NCI-H460 (cell line): ENCODE data around the gene BNC1. TPM values are rescaled to one million over a fixed set of nuclear protein-coding genes. Genes with fewer than 3 reads are reported as not detected.

Experiments
- DNase-seq: peaks from one replicate; pipeline ENCODE4 v3.0.0-alpha.2; 2016; ENCODE audit warnings: low read depth; ENCODE audit errors: extremely low read depth
- total RNA-seq: library from RNA; depleted of rRNA; stranded (reverse); fragments of >200 nt; shearing (Covaris generic); gene quantifications from 2 replicates; pipeline ENCODE4 v1.2.3, GENCODE V29; 2014

The BNC1 gene
- total RNA-seq, 1 experiment from 2014 or later, result not detected

DNA sequence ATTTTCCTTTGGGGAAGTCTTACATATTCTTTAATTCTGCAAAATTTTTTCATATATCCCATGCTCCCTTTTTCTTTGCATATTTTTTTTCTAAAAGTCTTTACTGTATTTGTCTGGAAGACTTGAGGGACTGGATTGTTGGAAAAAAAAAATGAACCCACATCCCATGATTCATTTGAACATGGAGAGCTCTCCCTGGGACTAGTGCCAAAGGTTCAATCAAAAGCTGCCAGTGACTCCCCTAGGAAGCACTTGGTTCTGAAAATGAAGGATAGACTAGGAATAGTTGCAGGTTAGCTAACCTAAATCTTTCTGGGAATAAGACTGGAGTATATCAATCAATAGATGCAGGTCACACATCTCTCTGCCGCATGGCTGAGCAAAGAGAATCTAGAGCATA is 16.4 kb upstream of the BNC1 start:
- no peak for DNase-seq

DNA sequence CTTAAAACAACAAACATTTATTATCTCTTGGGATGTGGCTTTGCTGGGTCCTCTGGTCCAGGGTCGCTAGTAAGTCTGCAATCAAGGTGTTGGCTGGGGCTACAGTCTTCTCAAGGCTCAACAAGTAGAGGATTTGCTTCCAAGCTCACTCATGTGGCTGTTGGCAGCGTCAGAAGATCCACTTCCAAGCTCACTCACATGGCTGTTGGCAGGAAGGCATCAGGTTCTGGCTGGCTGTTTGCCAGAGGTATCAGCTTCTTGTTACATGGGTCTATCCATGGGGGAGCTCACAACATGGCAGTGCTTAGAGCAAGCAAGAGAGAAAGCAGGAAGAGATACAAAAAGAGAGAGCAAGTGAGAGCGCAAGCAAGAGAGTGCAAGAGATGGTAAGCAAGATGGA is 15.0 kb upstream of the BNC1 start:
- DNase-seq, result no peak

DNA sequence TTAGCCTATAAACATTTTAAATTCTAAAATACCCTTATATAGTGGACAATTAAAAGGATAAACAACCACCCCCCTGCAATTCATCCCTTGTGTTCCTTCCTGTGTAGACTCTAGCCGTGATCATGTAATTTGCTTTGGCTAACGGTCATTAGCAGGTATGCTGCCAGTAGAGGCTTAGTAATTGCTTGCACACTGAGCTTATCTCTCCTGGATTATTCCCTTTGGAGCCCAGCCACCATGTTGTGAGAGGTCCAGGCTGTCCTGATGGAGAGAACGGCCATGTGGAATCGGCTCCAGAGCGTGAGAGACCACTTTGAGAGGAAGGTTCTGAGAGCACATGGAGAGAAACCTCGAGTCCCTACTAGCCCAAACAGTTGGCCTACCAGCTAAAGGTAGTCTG is 11.0 kb upstream of the BNC1 start:
- DNase-seq, result no peak

DNA sequence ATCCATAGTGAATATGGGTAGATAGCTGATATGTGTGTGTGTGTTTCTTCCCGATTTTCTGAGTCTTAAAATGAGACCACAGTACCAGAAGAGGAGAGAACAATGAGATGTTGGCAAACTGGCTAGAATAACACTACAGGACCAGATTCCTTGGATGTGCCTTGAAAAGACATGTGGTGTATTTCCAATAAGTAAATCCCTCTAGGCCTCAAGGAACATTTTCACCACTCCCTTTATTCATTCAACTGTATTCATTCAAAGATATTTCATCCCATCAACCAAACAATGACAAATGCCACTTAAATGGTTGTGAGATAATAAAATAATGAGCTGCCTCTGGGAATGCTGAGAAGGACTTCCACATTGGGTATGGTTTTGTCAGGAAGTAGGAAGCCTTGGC is 8.7 kb upstream of the BNC1 start:
- DNase-seq, result no peak

DNA sequence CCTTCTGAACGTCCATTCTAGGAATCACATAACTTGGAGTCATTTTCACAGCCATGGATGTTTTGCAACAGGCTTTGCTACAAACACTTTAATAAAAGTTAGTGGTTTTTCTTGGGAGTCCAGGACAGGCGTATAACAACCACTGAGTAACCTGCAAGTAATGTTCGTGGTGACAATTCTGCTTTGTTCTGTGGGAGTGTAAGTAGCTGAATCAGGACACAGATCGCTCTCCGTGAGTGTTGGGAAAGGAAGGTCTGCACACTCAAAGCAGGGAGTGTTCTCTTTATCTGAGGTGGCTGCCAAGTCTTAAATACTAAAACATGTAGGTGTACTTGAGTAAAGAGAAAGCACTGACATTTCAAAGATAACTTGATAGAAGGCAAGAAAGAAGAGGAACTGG is 7.9 kb upstream of the BNC1 start:
- no peak for DNase-seq

DNA sequence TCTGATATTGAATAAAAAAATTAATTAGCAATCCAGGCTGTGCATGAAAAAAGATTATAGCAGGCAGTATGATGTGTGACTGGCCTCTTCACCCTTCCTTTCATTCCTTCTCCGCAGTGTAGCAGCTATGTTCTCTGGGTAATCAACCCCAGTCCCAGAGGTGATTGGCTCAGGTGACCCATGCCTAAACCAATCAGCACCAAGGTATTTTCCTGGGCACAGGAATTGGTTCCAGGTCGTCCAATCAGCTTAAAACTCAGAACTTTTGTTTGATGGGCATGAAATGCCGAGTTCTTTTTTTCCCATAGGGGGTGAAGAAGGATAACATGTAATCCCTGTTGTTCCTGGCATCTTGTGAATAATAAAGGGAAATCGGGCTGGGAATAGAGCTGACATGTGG is 5.8 kb upstream of the BNC1 start:
- DNase-seq, result no peak

DNA sequence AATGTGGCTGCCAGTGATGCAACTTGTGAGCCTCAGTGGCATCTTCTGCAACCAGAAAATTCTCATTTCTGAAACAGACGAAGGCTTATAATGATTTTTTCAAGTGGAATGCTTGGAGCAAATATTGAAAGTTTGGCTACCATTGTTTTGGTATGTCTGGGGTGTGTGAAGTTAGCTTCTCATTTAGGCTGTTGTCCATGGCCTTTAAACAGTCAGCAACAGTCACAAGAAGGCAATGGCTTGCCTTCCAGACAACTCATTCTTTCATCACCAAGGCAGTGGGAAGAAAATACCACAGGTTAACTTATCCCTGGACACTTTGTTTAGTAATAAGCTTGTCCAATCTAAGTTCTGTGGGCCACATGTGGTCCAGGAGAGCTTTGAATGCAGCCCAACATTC is 4.7 kb upstream of the BNC1 start:
- DNase-seq, result no peak

DNA sequence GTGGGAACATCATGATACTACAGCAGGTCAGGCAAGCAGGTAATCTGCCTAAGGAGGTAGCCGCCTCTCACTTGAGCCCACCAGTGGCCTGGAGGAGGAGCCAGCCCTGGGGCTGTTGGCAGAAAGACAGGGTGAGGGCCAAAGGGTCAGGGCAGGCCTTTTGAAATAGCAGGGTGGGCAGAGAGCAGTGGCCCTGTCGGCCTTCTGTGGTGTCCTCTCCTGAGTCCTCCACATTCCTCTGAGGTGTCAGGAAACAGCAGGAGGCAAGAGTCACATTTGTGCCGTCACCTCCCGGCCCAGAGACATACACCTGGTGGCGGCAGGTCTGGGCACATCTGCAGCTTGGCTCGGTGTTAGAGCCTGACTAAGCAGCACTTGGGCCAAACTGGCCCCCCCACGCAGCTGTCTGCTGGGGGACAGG is 3.9 kb upstream of the BNC1 start:
- no peak for DNase-seq

DNA sequence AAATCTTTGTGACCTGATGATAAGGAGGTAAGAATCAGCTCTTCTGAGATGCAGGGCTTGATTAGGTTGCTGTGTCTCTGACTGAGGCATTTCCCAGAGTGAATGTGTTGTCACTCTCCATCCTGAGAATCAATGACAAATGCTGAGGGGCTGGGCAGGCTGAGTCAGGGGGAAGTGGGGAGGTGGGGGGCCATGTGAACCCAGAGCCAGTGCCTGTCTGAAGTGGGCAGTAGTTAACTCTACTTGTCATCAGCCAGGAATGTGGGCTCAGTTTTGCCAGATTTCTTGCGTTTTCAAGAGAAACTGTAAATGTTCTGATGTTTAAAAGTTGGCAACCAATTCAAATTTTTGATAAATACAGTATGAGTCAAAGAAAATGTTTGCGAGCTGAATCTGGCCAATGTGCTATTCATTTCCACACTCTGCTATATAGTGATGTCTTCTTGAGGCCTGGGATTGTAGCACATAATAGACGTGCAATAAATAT is 3.1 kb upstream of the BNC1 start:
- peak; percentile 11 for DNase-seq

DNA sequence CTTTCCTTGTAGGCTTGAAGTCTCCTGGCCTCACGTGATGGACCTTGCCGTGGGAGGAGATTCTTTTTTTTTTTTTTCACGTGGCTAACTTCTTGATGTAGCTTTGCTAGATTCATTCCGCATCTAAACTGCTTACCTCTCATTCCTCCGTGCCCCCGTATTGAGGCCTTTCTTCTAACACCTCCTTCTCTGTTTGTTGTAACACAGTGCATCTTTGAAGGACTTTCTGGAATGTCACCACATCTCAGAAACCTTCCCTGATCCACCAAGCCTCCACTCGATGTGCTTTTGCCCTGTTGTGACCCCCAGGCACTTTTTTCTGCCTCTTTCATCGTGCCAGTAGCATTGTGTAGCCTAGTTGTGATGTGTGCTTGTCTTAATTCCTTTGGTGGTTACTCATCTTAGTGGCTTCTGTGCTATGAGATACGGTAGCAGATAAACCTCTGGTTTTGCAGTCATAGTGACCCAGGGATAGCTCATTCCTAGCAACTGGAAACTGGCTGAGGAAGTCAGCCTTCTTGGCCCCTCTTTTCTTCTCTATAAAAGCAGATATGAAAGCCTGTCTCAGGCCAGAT is 1.6 kb upstream of the BNC1 start:
- DNase-seq, result no peak

DNA sequence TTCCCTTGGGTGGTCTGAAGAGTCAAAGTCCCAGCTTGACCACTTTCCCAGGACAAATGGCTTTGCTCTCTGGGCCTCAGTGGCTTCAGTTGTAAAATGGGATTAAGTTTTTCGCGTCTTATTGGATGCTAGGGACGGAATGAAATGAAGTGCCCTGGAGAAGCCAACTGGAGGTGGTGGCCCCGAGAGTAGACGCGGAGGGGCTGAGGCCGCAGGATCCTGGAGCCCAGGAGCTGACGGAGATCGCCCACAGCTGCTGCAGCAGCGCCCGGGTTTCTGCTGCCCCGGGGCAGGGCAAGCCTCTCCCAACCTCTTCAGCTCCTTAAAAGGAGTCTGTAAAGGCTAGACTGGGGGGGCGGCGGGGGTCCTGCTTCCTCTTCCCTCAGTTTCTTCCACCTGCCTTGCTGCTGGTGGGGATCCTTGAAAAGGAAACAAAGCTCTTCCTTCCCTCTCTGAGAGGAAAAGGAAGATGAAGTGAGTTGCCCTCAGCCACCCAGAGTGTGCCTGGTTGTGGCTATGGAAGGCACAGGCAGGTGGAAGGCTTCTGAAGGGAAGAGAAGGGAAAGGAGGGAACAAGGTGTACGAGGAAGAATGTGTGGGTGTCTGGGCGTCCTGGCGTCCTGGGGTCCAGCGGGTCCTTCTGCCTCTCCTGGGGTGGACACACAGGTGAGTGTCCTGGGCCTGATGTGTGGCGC is 967 bp upstream of the BNC1 start:
- no peak for DNase-seq

DNA sequence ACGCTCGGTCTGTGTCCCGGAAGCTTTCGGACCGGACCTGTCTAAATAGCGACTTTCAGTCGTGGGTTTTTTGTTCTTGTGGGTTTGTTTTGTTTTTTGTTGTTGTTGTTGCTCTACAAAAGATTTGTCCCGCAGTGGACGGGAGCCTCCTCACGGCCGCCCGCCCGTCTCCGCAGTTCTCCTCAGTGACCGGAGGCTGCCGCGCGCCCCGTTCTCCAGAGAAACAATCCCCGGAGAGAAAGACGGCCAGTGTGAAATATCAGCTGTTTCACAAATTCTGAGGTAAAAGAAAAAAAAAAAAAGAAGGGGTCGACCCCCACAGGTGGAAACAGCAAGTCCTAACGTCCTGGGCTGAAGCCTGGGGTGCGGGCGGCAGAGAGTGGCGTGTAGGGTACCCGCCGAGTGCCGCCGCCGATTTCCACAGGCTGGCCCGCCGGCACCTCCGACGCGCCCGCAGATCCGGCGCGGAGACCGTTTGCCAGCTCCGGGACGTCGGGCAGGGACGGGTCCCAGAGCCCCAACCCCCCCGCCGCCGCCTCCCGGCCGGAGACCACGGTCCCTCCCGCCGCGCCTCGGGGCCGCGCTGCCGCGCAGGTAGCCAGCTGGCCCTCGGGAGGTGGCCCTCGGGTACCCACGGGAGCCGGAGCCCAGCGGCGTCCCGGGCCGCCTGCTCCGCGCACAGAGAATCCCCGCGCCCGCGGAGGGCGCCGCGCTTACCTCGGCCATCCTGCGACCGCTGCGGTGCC is 478 bp downstream of the BNC1 start:
- DNase-seq, result no peak

DNA sequence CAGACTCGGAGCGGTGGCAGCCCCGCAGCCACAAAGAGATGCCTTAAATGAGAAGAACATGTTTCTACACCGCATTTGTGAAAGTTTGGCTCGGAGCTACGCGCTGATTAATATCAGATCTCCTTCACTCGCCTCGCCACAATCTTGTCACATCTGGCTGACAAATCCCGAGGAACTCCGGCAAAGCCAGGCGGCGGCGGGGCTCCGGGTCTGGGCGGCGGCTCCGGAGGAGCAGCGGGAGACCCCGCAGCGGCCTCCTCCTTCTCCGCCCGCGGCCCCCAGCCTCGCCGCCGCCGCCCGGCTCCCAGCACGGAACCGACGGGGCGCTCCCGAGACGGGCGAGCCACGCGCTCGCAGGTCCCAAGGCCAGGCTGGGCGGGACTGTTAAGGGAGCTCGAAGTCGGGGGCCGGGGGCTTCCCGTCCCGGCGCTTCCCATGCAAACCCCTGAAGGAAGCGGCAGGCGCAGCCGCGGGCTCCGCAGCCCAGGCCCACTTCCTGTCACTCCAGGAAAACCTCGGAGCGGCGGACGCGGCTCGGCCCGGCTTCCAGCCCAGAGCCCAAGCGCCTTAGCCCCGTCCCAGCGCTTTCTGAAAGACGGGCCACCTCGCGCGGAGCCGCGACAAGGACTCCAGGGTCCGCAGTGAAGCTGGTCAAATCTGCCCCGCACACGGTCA is 1.2 kb downstream of the BNC1 start:
- no peak for DNase-seq

DNA sequence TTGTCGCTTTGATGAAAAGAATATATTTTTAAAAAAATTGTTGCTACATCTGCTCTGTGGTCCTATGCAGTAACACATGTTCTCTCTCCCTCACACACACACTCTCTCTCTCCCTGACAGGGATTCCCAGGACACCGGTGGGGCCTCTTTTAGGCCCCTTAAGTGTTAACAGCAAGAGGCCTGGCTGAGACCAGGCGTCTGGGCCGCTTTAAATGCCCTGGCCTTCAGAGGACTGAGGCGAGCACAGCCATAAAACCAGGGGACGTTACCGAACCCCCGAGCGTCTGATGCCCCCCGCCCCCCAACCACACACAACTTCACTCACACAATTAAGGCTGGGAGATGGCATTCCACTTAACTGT is 1.7 kb downstream of the BNC1 start:
- no peak for DNase-seq

DNA sequence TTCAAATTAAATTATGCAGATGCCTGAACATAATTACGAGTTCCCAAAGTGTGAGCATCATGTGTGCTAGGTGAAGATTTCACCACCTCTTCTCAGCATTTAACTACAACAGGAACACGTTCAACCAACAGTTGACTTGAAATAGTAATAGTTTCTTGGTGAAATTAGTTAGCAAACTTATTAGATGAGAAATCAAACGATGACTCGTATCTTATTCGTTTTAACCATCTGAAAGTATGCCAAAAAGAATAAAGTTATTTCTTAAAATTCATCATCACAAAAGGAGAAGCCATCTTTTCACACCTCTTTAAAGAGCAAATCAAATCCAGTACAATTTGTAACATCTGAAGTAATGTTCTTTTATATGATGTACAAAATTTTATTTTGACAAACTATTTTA is 2.3 kb downstream of the BNC1 start:
- DNase-seq, result no peak

DNA sequence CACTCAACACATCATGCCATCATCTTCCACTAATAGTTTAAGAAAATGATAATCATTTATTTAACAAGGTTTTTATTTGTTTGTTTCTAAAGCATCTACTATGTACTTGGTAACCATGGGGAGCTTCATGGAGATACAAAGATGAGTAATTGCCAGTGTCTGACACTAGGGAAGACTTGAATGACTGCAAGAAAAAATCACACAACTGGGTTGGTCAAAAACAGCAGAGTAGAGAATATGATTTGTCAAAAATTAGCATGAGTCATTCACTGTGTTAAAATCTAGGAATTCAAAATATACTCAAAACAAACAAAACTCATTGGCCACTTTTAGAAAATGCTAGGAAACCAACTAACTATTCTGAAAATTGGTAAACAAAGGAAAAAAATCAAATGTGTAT is 6.3 kb downstream of the BNC1 start:
- no peak for DNase-seq

DNA sequence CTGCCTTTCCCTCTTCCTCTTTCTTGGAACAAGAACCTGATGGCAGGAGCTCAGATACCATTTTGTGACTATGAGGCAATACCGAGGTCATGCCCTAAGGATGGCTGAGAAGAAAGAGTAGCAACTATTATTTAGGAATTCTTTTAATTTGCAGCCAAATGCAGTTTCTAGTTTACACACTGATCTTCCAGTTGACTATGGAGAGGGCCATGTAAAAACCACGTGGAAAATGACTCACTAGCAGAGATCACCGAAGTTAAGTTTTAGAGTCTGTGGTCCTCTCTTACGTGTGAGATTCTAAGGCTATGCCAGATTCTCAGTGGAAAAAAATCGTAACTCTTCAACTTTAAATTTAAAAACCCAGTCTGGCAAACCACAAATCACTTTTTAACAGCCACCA is 7.8 kb downstream of the BNC1 start:
- DNase-seq, result no peak

DNA sequence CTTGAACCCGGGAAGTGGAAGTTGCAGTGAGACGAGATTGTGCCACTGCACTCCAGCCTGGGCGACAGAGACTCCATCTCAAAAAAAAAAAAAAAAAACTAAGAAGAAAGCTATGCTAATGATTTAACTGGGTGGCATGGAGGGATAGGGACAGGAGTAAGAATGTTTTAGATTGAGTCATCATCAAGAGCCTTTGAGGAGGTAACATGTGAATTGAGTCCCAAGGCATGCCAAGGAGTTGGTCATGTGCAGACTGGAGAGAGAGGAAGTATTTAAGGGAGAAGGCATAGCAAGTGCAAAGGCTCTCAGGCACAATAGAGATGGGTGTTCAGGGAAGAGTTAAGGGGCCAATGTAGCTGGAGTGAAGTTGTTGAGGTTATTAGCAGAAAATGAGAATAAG is 9.1 kb downstream of the BNC1 start:
- DNase-seq, result no peak

DNA sequence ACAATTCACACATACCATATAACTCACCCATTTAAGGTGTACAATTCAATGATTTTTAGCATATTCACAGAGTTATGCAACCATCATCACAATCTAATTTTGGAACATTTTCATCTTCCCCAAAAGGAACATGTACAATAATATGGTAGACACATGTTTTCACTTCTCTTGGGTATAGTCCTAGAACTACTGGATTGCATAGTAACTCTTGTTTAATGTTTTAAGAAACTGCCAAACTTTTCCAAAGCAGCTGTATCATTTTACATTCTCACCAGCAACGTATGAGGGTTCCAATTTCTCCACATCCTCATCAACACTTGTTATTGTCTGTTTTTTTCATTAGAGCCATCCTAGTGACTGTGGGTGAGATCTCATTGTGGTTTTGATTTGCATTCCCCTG is 14.3 kb downstream of the BNC1 start:
- no peak for DNase-seq

DNA sequence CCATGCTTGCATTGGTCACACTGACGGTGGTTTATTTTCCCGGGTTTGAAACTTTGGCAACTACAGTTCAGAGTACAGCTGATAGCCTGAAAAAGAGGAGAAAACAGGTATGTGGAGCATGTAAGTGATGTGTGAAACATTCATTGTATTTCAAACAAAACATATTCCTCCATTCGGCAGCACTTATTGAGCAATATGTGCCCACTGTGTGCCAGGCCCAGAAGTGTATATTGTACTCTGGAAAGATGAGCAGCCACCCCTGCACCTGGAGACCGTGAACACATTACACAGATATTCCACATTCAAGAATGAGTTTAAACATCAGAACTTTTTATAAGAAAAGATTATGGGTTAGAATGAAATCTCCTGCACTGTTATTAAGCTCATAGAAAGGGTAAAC is 16.3 kb downstream of the BNC1 start:
- no peak for DNase-seq

DNA sequence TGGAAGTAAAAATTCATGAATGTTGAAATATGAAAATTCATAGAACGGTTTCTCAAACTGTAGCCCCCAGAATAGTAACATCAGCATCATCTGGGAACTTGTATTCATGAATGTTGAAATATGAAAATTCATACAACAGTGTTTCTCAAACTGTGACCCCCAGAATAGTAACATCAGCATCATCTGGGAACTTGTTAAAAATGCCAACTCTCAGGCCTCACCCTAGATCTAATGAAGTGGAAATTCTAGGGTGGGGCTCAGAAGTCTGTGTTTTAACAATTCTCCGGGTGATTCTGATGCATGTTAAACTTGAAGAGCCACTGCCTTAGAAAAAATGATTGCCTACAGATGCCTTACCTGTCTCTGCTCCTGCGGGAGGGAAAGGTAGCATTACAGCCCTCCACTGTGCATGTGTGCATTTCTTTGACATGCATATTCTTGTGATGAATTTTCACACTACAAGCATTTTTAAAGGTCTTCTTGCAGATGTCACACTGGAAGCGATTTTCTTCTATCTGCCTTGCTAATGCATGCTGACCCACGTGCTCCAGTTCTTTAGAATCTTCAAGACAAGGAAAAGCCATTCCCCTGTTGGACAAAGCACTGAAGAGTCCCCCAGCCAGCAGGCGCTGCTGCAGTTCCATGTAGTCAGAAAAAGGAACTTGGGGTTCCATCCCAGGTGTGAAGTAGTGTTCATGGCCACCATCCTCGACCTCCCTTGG is 21.7 kb downstream of the BNC1 start:
- DNase-seq, result no peak
